Measurements from ENCODE around the gene RDX. TPM values are rescaled to one million over a fixed set of nuclear protein-coding genes. Genes with fewer than 3 reads are reported as not detected.

RDX gene
- total and polyA plus RNA-seq, 2 of the 4 experiments (the other 2 are of a cell fraction): 61.1 to 72.4 TPM

- Histone ChIP-seq H3K56ac (ENCODE audit: extremely low read depth, insufficient read depth, low read length) (no peak overlapping the region), H3K9me1 (ENCODE audit: insufficient read depth, low read length) (no peaks in the 10 kb centered on the region), H3K27ac (ENCODE audit: insufficient read depth, low read length) (no peak overlapping the region), H2BK20ac (ENCODE audit: low read depth, low read length) (no peak overlapping the region), H3K36me3 (ENCODE audit: control insufficient read depth, insufficient read depth, low read length) (no peaks in the 10 kb centered on the region), H2BK5ac (ENCODE audit: low read depth, low read length, poor library complexity, severe bottlenecking) (no peak overlapping the region), H3K4ac (ENCODE audit: low read depth, low read length) (no peak overlapping the region), H4K5ac (ENCODE audit: low read depth, low read length) (no peak overlapping the region; the same call in 1 of the 2 replicates), H2AK5ac (ENCODE audit: low read depth, low read length) (no peak overlapping the region), H3K79me1 (ENCODE audit: low read depth in 1 of 2, low read length in 2 of 2) (no peaks in the 10 kb centered on the region), H2BK15ac (ENCODE audit: low read depth, low read length) (peak overlapping the region; percentile 54; the same call in 1 of the 3 replicates), H3K4me3 (ENCODE audit: insufficient read depth, low read depth, low read length) (no peak overlapping the region), H3K4me1 (ENCODE audit: control insufficient read depth, insufficient read depth, low read length) (peaks cover 2% of the 10 kb centered on the region; the same call in 1 of the 2 replicates), H4K91ac (ENCODE audit: insufficient read depth, low read depth, low read length) (peak overlapping the region; percentile 0; the same call in 1 of the 2 replicates), H4K8ac (ENCODE audit: low read depth in 2 of 2, low read length in 2 of 2) (no peak overlapping the region), H2AK9ac (replicated peaks; ENCODE audit: low read depth, low read length, poor library complexity) (no peak overlapping the region), H4K20me1 (ENCODE audit: insufficient read depth, low read length) (no peaks in the 10 kb centered on the region), H3K4me2 (ENCODE audit: low read depth, low read length) (no peak overlapping the region), H3K9me3 (ENCODE audit: control insufficient read depth, insufficient read depth, low read length) (no peaks in the 10 kb centered on the region), H3K18ac (ENCODE audit: low read depth, low read length) (no peak overlapping the region), H3K9ac (ENCODE audit: low read depth, low read length) (no peak overlapping the region), H3K23ac (ENCODE audit: low read depth, low read length) (no peak overlapping the region), H3K14ac (replicated peaks; ENCODE audit: low read depth, low read length) (peak overlapping the region; percentile 66), H2BK120ac (ENCODE audit: low read depth, low read length) (no peak overlapping the region), H3K27me3 (ENCODE audit: control insufficient read depth, insufficient read depth, low read length) (no peaks in the 10 kb centered on the region; the same call in 1 of the 2 replicates), H2AFZ (replicated peaks; ENCODE audit: low read length, poor library complexity) (peak overlapping the region; percentile 4)
- dilution Hi-C loops (cut with HindIII; ENCODE audit: low sequenced_read_pairs, unreplicated experiment) (no loop called here), intact Hi-C loops (cut with micrococcal nuclease) (no loop called here), in situ Hi-C loops (cut with MboI; ENCODE audit: low sequenced_read_pairs) (no loop called here)
- BruUV-seq (replicated peaks): no TSS peak
- ChIA-PET POLR2A (ENCODE audit: unreplicated experiment) (no interaction called here), CTCF (no interaction called here)
- DNase-seq: peak; percentile 75
- ATAC-seq (ENCODE audit: low read depth): peak; percentile 59
- WGBS, 2 experiments (ENCODE audit: extremely low coverage in 2 of 2, insufficient read length in 1 of 2): 88% methylated on average over 1 of the region's 3 CpGs; no CpG with 5 or more reads in 1 of the 2 experiments
- no peak for TF ChIP-seq MXI1 (IDR thresholded peaks at IDR 0.05; ENCODE audit: borderline replicate concordance, low read depth, low read length)
- peak; percentile 60 for TF ChIP-seq FOS (IDR thresholded peaks at IDR 0.05; ENCODE audit: low read depth, low read length)
- no peak for TF ChIP-seq SMC3 (IDR thresholded peaks at IDR 0.05; ENCODE audit: low read depth, low read length)
- TF ChIP-seq MAFK (IDR thresholded peaks at IDR 0.05; ENCODE audit: low read depth, low read length): peak; percentile 95
- peak; percentile 99 for TF ChIP-seq NFE2L2 (IDR thresholded peaks at IDR 0.05; ENCODE audit: low read depth, low read length)
Observed at GRCh38 chr11:110311783-110312579, 15.6 kb upstream of the RDX start.
